HPDE6-E6E7 (cell line): Measurements from ENCODE around the gene SDK1.
"Not testable (repeated sequence)": the region's sequence is repeated elsewhere in the genome, so short reads cannot be mapped to it uniquely, and the experiment has no call there.

Experiments used
- DNase-seq: peaks from one replicate; pipeline ENCODE4 v3.0.0; 2011; ENCODE audit warnings: missing footprints; ENCODE audit errors: extremely low spot score

SDK1 gene

DNA sequence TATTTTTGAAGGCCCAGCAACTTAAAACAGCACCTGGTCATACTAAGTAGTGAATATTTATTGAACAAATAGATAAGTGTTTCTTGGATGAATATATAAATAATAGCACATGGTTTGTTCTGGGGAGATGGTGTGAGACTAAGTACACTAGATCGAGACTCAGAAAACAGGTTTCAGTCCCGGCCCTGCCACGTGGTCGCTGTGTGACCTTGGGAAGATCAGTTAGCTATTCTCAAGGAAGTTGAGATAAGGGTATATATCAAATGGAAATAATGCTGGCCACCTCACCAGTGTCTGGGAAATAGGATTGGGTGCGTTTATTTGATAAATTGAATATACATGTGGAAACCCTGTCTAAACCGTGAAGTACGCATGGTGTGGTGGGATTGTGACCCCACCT lies 354.6 kb downstream of the SDK1 start:
- no peak for DNase-seq

- DNase-seq = no peak
Observed at GRCh38 chr7:3657206-3657605, 356.2 kb downstream of the SDK1 start.

DNA sequence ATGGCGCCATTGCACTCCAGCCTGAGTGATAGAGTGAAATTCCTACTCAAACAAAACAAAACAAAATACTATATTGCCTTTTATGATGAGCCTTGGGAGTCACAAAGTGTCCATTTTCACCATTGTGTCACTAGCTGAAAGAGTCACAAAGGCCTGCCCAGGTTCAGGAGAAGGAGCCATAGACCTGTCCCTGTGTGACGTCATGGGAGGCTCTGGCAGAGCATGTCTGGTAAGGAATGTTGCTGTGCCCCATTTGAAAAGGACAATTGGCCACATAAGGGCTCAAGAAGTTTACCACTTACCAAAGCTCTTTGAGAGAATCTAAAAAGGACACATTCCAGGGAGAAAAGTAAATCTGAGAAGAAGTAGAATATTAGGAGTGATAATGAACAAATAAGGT lies 367.7 kb downstream of the SDK1 start:
- no peak for DNase-seq

DNA sequence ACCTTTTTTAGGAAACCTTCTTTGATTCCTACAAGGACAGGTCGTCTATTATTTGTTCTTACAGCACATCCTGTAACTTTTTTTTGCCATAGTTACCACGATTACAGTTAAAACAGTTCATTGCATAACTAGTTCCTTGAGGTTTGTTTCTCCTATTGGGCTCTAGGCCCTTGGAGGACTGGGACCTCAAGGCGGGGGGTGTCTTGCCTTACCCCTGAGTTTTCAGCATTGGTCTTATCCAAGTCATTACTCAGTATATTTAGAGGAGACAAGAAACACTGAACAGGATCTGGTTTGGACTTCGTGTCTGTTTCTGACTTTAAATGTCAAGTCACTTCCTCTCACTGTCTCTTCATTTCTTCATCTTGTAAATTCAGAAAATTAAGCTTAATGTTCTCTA lies 369.8 kb downstream of the SDK1 start:
- no peak for DNase-seq

DNA sequence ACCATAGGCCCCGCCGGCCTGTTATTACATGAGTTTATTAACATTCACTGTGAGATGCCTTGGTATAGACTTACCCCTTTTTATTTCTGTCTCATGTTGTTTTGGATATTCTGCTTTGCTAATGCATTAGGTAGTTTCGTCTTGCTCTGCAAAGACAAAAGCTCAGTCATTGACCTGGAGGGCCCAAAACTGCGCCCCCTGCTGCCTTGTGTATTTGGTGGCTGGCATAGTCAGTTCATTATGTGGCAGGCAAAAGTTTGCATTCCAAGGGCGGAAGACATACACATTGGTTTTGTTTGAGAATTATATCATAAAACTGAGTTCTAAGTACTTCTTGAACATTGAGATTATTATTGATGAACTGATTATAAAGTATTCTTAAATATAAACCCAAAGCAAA lies 372.5 kb downstream of the SDK1 start:
- no peak for DNase-seq

GRCh38 chr7:3678314-3678810 lies 377.3 kb downstream of the SDK1 start:
- DNase-seq = no peak

GRCh38 chr7:3682028-3682710 lies 381.1 kb downstream of the SDK1 start:
- DNase-seq = no peak

- no peak for DNase-seq
Observed at GRCh38 chr7:3683546-3684539, 382.8 kb downstream of the SDK1 start.

- no peak for DNase-seq
Observed at GRCh38 chr7:3688071-3688470, 387.0 kb downstream of the SDK1 start.

GRCh38 chr7:3688842-3689241 lies 387.8 kb downstream of the SDK1 start:
- DNase-seq = no peak

DNA sequence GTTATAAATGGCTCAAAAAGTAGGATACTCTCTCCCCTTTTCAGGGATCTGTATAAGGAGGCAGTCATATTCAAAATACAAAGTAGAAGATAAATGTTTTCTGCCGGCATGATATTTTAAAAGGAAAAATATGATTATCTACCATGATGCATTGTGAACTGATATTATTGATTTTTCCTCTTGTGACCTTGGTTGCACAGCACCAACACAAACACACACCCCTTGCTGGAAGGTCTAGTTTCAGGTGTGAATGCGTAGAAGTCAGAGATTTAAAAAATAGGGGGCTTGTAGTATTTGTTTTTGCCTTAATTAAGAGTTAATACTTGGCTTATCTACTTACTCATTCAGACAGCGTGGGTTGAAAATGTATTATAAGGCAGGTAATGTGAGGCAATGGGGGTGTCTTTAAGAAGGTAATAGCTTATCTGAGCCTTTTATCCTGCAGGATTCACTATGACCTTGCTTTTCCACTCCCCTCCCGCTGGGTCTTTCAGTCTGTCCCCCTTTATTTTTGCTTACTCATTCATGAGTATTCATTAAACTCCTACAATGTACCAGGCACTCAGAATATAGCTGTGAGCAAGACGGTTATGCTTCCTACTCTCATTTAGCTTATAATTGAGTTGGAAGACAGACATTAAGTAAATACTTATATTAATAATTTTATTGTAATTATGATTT lies 390.6 kb downstream of the SDK1 start:
- no peak for DNase-seq

DNA sequence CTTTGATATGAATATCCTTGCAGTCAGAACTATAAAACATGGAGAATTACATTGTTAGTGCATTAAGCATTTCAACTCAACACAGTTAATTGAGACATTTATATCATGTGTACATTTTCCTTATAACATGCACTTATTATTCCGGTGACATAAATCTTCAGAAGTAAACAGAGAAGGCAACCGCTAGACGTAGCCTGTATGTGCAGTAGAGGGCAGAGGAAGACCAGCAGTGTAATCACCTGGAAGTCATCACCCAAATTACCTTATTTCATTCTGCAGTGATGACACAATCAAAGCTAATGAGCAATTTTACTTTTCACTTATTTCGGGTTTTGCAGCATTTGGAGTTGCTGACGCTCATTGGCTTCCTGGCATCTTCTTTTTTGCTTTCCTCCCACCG lies 394.6 kb downstream of the SDK1 start:
- DNase-seq = no peak

- DNase-seq = no peak
Observed at GRCh38 chr7:3696113-3696512, 395.1 kb downstream of the SDK1 start.

DNA sequence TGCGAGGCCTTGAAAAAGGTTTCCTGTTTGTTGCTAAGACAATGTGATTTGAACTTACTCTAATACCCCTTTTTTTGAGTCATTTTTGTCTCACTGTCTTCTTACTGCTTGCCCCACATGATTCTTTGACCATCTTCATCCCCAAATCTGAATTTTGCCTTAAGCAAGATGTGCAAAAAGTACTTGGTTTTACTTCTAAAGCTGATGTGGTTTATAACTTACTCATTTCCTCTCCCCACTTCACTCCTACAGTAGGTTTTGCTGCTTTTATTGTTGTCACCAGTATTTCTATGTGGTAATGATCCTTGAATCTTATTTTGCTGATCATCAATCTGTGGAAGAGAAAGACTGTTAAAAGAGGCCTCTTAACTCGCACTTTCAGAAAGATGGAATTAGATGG lies 396.4 kb downstream of the SDK1 start:
- no peak for DNase-seq

DNA sequence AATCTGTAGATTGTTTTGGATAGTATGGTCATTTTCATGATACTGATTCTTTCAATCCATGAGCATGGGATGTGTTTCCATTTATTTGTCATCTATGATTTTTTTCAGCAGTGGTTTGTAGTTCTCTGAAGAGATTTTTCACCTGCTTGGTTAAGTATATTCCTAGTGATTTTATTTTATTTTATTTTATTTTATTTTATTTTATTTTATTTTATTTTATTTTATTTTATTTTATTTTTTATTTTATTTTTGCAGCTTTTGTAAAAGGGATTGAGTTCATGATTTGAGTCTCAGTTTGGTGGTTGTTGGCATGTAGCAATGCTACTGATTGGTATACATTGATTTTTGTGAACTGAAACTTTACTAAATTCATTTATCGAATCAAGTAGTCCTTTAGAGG lies 404.2 kb downstream of the SDK1 start:
- DNase-seq = no peak

DNA sequence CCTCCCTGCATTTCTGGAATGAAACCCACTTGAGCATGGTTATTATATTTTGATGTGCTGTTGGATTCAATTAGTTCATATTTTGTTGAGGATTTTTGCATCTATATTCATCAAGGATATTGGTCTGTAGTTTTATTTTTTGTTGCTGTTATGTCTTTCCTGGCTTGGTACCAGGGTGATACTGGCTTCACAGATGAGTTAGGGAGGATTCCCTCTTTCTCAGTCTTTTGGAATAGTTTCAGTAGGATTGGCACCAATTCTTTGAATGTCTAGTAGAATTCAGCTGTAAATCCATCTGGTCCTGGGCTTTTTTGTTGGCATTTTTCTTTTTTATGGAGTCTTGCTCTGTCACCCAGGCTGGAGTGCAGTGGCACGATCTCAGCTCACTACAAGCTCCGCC lies 405.0 kb downstream of the SDK1 start:
- not testable (repeated sequence) for DNase-seq

- no peak for DNase-seq
Observed at GRCh38 chr7:3710122-3710521, 409.1 kb downstream of the SDK1 start.

DNA sequence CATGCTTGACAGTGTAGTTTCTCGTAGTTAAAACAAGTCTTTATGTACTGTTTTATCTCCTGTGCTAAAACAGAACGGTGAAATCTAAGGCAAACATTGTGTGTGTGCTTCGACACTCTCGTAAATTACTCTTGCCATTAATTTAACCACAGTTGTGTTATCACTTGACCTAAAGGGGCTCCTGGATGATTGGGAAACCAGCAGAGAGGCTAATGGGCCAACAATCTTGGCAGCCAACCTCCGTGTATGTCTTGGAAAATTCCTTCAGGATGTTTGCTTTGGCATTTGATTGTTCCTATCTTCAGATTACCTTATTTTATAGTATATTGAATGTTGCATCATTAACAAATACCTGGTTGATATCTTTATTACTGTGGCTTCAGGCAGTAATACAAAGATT lies 409.5 kb downstream of the SDK1 start:
- no peak for DNase-seq

GRCh38 chr7:3712841-3713240 lies 411.8 kb downstream of the SDK1 start:
- DNase-seq = no peak

GRCh38 chr7:3721422-3721821 lies 420.4 kb downstream of the SDK1 start:
- no peak for DNase-seq

- DNase-seq = no peak
Observed at GRCh38 chr7:3722396-3722922, 421.4 kb downstream of the SDK1 start.
